Stimulated activated CD4-positive, alpha-beta T cell treated with anti-CD3 and anti-CD28 coated beads, TNF-alpha, amount 100 ng/mL, for 24 hours (primary cell): Measurements from ENCODE around the gene FANCE.
"Not testable (repeated sequence)": the region's sequence is repeated elsewhere in the genome, so short reads cannot be mapped to it uniquely, and the experiment has no call there.

ENCODE experiments used
- DNase-seq, 3 experiments: peaks; one replicate each; pipeline ENCODE4 v3.0.0-alpha.2; 2020; ENCODE audit warnings: low read depth in 3 of 3

FANCE gene

GRCh38 chr6:35496841-35497570, 44.9 kb downstream of the FANCE start, which contains the start of gene TEAD3:
Gene TEAD3, minus strand, starts transcription at chr6:35497079.
- peak in 1 of 3 experiments; percentile 49 for DNase-seq

- peak in 1 of 3 experiments; percentile 54 for DNase-seq
These were observed 45.7 kb downstream of the FANCE start for GRCh38 chr6:35497571-35498421.

DNA sequence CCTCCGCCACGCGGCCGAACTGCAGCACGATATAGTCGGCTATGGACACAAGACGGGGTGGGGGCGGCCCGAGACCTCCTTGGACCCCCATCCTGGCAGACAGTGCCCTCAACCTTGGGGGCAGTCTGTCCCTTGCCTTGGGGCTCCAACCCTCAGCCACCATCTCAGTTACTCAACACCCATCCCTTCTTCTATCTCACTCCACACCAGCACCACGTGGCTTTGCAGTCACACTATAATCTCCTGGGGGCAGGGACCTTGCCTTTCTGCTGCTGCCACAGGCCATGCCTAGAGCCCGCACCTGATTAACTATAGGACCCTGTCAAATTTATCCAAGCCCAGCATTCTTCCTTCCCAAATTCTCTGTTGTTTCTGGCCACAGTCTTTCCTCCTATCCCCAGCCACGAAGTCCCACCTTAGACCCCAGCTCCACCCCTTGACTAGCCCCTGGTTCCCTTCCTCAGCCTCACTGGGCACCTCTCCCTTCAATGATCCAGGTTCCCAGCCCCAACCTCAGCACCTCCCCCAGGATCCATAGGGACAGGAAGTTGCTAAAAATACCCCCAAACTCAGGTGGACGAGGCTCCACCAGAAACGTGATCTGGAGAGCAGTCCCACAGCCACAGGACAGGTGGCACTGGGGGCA, 46.4 kb downstream of the FANCE start:
- DNase-seq: no peak

GRCh38 chr6:35499372-35499771, 47.2 kb downstream of the FANCE start:
- no peak for DNase-seq

DNA sequence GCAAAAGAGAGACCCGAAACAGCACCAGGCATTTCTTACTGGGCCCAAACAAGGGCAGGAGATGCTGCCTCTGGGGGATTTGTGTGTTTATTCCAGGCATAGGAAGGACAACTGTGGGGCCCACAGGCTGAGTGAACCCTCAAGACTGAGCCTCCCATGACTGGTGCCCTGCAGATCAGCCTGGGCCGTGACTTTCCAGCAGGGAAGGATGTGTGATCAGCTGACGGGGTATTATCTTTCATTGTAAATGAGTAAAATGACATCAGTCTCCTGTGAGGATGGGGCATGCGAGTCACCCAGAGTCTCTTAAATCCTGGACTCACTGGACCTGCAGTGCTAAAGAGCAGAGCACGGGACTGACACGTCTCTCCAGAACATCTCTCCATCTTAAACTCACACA, 48.6 kb downstream of the FANCE start:
- DNase-seq: no peak

GRCh38 chr6:35501784-35502183, 49.6 kb downstream of the FANCE start:
- DNase-seq: no peak

- no peak for DNase-seq
These were observed 51.4 kb downstream of the FANCE start for GRCh38 chr6:35503534-35503933.

- DNase-seq: no peak
These were observed 53.9 kb downstream of the FANCE start for GRCh38 chr6:35505999-35506412.

DNA sequence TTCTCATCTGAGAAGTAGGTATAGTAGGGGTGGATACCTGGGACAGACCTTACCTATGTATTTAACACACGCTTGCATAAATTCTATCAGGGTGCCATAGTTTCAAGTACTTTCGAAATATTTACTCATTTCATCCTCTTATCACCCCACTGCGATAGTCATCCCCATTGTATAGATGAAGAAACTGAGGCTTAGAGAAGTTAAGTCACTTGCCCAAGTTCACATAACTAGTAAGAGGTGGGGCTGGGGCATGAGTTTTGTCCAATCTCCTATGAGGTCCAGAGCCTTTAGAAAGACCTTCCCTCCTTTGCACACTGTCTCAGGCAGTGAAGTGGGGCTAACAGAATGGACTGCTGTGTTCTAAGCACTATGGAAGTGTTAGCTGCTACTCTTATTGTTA, 54.4 kb downstream of the FANCE start:
- no peak for DNase-seq

GRCh38 chr6:35507221-35507620, 55.1 kb downstream of the FANCE start:
- no peak for DNase-seq

DNA sequence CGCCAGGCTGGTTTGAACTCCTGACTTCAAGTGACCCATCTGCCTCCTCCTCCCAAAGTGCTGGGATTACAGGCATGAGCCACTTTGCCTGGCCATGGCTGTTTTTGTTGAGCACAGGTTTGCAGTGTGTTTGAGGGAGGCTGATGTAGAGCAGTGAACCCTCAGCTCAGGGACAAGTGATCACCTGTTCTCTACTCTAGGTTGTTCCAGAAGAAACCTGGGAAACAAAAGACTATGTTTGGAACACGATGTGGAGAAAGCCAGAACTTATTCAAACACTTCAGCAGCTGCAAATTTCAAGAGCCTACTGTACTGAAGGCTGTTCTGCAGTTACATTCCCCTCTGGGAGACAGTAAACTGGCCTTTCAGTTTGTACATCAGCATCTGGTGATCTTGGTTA, 55.9 kb downstream of the FANCE start:
- DNase-seq: no peak

- no peak for DNase-seq
These were observed 56.4 kb downstream of the FANCE start for GRCh38 chr6:35508542-35508941.

DNA sequence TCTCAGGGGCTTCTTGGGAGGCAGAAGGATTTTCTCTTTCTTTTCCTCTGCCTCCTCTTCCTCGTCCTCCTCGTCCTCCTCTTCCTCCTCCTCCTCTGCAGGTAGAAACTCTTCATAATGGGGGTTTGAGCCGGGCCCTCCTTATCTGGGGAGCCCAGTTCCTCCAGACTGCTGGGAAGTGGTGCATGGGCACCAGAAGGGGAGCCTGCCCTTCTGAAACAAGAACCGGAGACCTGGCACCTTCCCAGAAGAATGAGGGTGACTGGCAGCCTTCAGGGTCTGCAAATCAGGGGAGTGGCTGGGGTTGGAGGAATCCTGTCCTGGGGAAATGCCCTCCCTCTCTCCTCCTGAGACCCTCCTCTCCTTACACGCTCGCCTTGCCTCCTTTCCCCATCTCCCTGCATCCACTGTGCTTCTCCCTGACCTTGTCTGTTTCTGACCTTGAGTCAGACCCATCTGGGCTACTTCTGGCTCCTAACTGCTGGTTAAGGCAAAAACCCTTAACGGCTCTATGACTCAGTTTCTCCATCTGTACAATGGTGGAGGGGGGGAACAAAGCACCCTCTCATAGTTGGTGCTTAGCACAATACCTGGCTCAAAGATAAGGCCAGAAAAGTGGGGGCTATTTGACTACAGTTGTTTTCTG, 58.9 kb downstream of the FANCE start:
- DNase-seq: no peak

DNA sequence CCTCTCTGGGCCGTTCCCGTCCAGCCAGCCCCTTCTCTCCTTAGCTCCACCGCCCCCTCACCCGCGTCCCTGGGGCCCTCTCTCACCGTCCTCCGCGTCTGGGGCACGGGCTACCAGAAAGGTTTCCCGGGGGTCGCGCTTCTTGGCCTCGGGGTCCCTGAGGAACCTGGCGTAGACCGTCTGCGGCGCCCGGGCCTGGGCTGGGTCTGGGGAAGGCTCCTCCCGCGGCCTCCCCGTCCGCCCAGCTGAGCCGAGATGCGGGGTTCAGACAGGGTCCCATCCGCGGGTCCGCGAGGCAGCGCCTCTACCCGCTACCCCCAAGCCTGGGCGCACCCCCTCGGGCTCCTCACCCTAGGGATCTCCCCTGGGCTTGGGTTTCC, 59.4 kb downstream of the FANCE start:
- no peak for DNase-seq

- no peak for DNase-seq
These were observed 59.9 kb downstream of the FANCE start for GRCh38 chr6:35512006-35512405.

GRCh38 chr6:35512740-35513139, 60.6 kb downstream of the FANCE start, which contains the start of gene TULP1:
Gene TULP1, minus strand, starts transcription at chr6:35512896. Its CDS starts 38 bp downstream, at chr6:35512858.
- no peak for DNase-seq

GRCh38 chr6:35514587-35514986, 62.4 kb downstream of the FANCE start:
- no peak for DNase-seq

- not testable (repeated sequence) for DNase-seq
These were observed 63.8 kb downstream of the FANCE start for GRCh38 chr6:35515939-35516338.
